Measurements from ENCODE around the gene GEMIN4.

DNA sequence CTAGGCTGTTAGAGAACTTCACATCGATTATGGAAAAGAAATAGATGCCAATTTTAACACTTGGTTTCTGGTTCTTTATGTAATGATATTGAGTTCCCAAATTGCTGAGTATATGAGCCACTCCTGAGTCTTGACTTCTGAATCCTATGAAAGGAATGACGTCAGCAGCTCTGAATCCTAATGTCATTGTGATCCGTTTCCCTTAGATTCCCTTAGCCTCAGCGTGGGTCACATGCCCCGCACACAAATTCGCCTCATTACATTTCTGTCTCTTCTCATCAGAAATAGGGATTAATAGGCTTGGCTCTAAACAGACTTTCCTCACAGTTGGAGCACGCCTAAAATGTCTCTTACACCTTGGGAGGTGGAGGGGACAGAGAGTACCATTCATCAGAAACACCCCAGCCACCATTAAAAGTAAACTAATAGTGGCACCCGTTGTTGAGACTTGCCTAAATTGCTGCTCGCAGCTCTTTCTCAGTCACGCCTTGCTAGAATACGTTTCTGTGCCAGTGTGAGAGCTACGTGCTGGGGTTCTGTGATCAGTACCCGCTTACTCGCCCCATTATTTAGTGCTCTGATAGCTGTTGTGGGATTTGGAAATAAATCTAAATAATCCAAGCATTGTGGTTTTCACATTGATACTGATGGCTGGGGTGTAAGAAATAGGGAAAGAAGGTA, 37.2 kb upstream of the GEMIN4 start:
- no peak for TF ChIP-seq EZH2 (IDR thresholded peaks at IDR 0.05; ENCODE audit: low read length, missing control alignments)
- TF ChIP-seq, protein P1, sequence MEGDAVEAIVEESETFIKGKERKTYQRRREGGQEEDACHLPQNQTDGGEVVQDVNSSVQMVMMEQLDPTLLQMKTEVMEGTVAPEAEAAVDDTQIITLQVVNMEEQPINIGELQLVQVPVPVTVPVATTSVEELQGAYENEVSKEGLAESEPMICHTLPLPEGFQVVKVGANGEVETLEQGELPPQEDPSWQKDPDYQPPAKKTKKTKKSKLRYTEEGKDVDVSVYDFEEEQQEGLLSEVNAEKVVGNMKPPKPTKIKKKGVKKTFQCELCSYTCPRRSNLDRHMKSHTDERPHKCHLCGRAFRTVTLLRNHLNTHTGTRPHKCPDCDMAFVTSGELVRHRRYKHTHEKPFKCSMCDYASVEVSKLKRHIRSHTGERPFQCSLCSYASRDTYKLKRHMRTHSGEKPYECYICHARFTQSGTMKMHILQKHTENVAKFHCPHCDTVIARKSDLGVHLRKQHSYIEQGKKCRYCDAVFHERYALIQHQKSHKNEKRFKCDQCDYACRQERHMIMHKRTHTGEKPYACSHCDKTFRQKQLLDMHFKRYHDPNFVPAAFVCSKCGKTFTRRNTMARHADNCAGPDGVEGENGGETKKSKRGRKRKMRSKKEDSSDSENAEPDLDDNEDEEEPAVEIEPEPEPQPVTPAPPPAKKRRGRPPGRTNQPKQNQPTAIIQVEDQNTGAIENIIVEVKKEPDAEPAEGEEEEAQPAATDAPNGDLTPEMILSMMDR (conservative IDR thresholded peaks at IDR 0.05 in 1 of 2, IDR thresholded peaks at IDR 0.05 in 1 of 2; ENCODE audit: low read depth in 1 of 2, low read length in 2 of 2), result no peak
